ENCODE results near the gene ARAP2. TPM values are rescaled to one million over a fixed set of nuclear protein-coding genes. Genes with fewer than 3 reads are reported as not detected.

The ARAP2 gene
- total RNA-seq, 1 experiment from 2014 or later, result 12.5 TPM

DNA sequence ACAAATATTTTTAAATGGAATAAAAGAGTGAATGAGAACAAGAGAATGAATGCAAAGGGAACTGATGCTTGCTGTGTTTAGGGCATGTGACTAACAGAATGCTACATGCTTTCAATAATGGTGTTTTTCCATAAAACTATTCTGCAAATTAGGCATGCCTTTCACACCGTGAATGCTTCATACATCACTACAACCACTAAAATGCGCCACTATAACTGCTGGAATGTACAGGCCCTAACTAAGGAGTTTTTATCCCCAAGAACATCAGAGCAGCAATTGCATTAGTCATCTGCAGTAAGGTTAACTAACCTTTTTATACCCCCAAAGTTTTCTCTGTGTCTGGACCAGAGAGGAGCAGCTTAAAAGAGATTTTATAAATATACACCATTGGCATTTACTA lies 190.4 kb downstream of the ARAP2 start:
- Histone ChIP-seq H3K4me2 (ENCODE audit: low read length) (no peak overlapping the region), H3K27me3 (ENCODE audit: low read length) (no peaks in the 10 kb centered on the region), H3K36me3 (ENCODE audit: low read depth, low read length) (no peaks in the 10 kb centered on the region), H3K9me3 (ENCODE audit: low read length) (no peaks in the 10 kb centered on the region), H3K9me2 (replicated peaks; ENCODE audit: low read length) (no peaks in the 10 kb centered on the region), H3K9ac (ENCODE audit: low read length) (no peak overlapping the region), H2AFZ (ENCODE audit: low read length) (no peak overlapping the region), H3F3A (ENCODE audit: low read length, unreplicated experiment) (no peaks in the 10 kb centered on the region), H3K79me2 (ENCODE audit: low read length) (no peaks in the 10 kb centered on the region), H3K4me1 (ENCODE audit: insufficient read depth, low read length) (peaks cover 4% of the 10 kb centered on the region; the same call in 1 of the 2 replicates), H4K20me1 (ENCODE audit: low read length) (no peaks in the 10 kb centered on the region), H3K27ac (ENCODE audit: low read length) (no peak overlapping the region), H3K4me3 (ENCODE audit: low read length) (no peak overlapping the region)
- intact Hi-C loops (cut with micrococcal nuclease), result no loop called here
- ChIA-PET POLR2A (ENCODE audit: unreplicated experiment) (no interaction called here), CTCF (no interaction called here)
- no TSS peak for BruUV-seq (replicated peaks)
- TF ChIP-seq EZH2phosphoT487 (IDR thresholded peaks at IDR 0.05; ENCODE audit: borderline replicate concordance, low read length) (no peak), EZH2 (IDR thresholded peaks at IDR 0.05; ENCODE audit: low read length, unreplicated experiment) (no peak)
- TF ChIP-seq, protein P1, sequence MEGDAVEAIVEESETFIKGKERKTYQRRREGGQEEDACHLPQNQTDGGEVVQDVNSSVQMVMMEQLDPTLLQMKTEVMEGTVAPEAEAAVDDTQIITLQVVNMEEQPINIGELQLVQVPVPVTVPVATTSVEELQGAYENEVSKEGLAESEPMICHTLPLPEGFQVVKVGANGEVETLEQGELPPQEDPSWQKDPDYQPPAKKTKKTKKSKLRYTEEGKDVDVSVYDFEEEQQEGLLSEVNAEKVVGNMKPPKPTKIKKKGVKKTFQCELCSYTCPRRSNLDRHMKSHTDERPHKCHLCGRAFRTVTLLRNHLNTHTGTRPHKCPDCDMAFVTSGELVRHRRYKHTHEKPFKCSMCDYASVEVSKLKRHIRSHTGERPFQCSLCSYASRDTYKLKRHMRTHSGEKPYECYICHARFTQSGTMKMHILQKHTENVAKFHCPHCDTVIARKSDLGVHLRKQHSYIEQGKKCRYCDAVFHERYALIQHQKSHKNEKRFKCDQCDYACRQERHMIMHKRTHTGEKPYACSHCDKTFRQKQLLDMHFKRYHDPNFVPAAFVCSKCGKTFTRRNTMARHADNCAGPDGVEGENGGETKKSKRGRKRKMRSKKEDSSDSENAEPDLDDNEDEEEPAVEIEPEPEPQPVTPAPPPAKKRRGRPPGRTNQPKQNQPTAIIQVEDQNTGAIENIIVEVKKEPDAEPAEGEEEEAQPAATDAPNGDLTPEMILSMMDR (conservative IDR thresholded peaks at IDR 0.05; ENCODE audit: low read depth, low read length), result no peak
- DNase-seq (no peak), ATAC-seq (no peak)

- Histone ChIP-seq H3K4me2 (ENCODE audit: low read length) (no peak overlapping the region), H3K9me3 (ENCODE audit: low read length) (no peaks in the 10 kb centered on the region), H2AFZ (ENCODE audit: low read length) (no peak overlapping the region), H3K79me2 (ENCODE audit: low read length) (no peaks in the 10 kb centered on the region), H3K36me3 (ENCODE audit: low read depth, low read length) (no peaks in the 10 kb centered on the region), H3K9ac (ENCODE audit: low read length) (no peak overlapping the region), H3K9me2 (replicated peaks; ENCODE audit: low read length) (no peaks in the 10 kb centered on the region), H3K27me3 (ENCODE audit: low read length) (no peaks in the 10 kb centered on the region), H3F3A (ENCODE audit: low read length, unreplicated experiment) (no peaks in the 10 kb centered on the region), H3K4me1 (ENCODE audit: insufficient read depth, low read length) (peaks cover 4% of the 10 kb centered on the region; the same call in 1 of the 2 replicates), H3K27ac (ENCODE audit: low read length) (no peak overlapping the region), H4K20me1 (ENCODE audit: low read length) (no peaks in the 10 kb centered on the region), H3K4me3 (ENCODE audit: low read length) (no peak overlapping the region)
- CTCF ChIA-PET, result no interaction called here
- intact Hi-C loops (cut with micrococcal nuclease), result no loop called here
- POLR2A ChIA-PET (ENCODE audit: unreplicated experiment), result no interaction called here
- no peak for ATAC-seq
- no TSS peak for BruUV-seq (replicated peaks)
- TF ChIP-seq EZH2 (IDR thresholded peaks at IDR 0.05; ENCODE audit: low read length, unreplicated experiment), result no peak
- no peak for DNase-seq
Observed at GRCh38 chr4:36051634-36052033, 192.7 kb downstream of the ARAP2 start.

DNA sequence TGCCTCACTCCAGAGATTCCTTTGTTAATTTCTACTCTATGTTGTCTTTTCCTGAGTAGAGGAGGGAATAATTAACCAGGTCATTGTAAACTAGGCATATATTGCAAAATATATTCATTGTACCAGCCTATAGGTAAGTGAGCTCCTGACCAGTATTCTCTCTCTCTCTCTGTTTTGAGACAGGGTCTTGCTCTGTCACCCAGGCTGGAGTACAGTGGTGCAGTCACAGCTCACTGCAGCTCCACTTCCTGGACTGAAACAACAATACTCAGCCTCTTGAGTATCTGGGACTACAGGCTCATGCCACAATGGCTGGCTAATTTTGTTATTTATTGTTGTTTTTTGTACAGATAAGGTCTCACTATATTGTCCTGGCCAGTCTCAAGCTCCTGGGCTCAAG lies 198.3 kb downstream of the ARAP2 start:
- Histone ChIP-seq H3K9me3 (ENCODE audit: low read length) (no peaks in the 10 kb centered on the region), H4K20me1 (ENCODE audit: low read length) (no peaks in the 10 kb centered on the region), H3K4me2 (ENCODE audit: low read length) (no peak overlapping the region), H3K27me3 (ENCODE audit: low read length) (no peaks in the 10 kb centered on the region), H3K27ac (ENCODE audit: low read length) (no peak overlapping the region), H3K9ac (ENCODE audit: low read length) (no peak overlapping the region), H3K4me3 (ENCODE audit: low read length) (no peak overlapping the region), H3K9me2 (replicated peaks; ENCODE audit: low read length) (no peaks in the 10 kb centered on the region), H3K79me2 (ENCODE audit: low read length) (no peaks in the 10 kb centered on the region), H3F3A (ENCODE audit: low read length, unreplicated experiment) (no peaks in the 10 kb centered on the region), H3K36me3 (ENCODE audit: low read depth, low read length) (no peaks in the 10 kb centered on the region), H3K4me1 (ENCODE audit: insufficient read depth, low read length) (peaks cover 4% of the 10 kb centered on the region; the same call in 1 of the 2 replicates), H2AFZ (ENCODE audit: low read length) (no peak overlapping the region)
- intact Hi-C loops (cut with micrococcal nuclease), result loop anchor here (10.0 kb wide), 1 partner anchor 129 kb away; no protein-coding TSS in a partner anchor
- DNase-seq (no peak), ATAC-seq (no peak)
- BruUV-seq (replicated peaks), result no TSS peak
- TF ChIP-seq EZH2phosphoT487 (IDR thresholded peaks at IDR 0.05; ENCODE audit: borderline replicate concordance, low read length) (no peak), EZH2 (IDR thresholded peaks at IDR 0.05; ENCODE audit: low read length, unreplicated experiment) (no peak)
- TF ChIP-seq, protein P1 (conservative IDR thresholded peaks at IDR 0.05; ENCODE audit: low read depth, low read length), result no peak
- ChIA-PET POLR2A (ENCODE audit: unreplicated experiment) (no interaction called here), CTCF (no interaction called here)

Measured in PC-3 (cell line).